CD4-positive, alpha-beta T cell treated with Interleukin-15 for 4 hours (primary cell): ENCODE data around the gene HMCN2.

ENCODE experiments used
- DNase-seq: peaks from one replicate; pipeline ENCODE4 v3.0.0-alpha.2; 2020; ENCODE audit warnings: low spot score

The HMCN2 gene

DNA sequence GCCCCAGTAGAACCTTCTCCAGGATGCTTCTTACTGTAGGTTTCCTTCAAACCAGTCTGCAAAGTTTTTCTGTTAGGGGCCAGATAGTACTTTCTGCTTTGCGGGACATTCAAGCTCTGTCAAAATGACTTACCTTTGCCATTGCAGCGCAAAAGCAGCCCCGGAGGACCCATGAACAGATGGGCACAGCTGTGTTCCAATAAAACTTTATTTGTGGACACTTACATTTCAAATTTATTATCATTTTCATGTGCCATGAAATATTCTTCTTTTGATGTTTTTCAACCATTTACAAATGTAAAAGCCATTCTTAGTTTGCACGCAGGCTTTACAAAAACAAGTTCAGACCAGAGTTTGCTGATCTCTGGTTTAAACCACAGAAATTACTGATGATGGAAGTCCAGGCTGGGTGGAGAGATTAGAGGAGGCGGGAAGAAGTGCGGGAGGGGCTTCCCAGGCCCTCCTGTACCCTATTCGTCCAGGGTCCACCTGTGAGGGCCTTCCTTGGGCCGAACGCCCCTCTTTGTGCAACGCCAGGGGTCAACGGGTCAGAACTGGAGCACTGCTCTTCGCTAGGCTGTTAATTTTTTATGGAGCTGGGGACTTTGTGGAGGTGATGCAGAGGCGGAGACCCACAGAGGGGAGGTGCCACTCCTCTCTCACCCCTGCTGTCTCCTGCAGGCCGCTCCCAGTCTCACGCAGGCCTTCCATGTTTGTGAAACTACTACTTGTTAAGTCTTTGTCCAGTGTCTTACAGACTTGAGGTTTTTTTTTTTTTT is 171.6 kb downstream of the HMCN2 start:
- DNase-seq, result no peak

DNA sequence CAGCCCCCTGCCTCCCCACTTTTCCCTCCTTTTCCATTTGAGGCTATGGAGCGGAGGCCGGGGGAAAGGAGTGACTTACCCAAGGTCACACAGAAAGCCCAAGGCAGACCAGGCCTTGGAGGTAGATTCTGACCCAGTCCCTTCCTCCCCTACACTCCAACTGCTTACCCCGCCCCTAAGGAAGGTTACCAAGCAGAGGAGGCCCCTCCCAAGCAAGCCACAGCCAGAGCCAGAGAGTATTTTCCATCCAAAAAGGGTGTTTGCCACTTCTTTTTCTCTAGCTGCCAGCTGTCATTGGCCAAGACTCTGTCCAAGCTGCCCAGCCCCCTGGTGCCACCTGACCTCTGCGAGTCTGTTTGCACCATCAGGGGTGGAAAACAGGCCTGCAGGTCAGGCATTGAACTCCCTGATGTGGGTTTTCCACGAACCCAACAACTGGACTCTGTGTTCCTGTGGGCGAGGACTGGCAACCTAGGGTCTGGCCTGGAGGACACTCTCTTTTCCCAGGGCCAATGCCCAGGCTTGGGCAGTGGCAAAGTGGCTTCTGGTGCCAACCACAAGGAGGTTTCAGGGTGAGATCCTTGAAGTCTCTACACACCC is 172.9 kb downstream of the HMCN2 start:
- DNase-seq, result no peak

DNA sequence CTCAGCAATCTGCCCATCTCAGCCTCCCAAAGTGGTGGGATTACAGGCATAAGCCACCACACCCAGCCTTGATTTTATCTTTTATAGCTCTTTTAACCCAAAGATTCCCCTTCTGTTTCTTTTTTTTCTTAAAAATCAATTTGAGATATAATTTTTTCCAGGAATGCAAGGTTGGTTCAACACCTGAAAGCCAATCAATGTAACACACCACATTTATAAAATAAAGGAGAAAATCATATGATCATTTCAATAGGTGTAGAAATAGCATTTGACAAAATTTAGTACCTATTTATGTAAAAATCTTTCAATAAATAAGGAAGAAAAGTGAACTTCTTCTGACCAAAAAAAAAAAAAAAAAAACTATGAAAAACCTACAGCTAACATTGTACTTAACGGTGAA is 175.5 kb downstream of the HMCN2 start:
- DNase-seq, result no peak

GRCh38 chr9:130442746-130443455 is 177.3 kb downstream of the HMCN2 start:
- no peak for DNase-seq

GRCh38 chr9:130443456-130443801 is 177.9 kb downstream of the HMCN2 start:
- DNase-seq, result no peak

DNA sequence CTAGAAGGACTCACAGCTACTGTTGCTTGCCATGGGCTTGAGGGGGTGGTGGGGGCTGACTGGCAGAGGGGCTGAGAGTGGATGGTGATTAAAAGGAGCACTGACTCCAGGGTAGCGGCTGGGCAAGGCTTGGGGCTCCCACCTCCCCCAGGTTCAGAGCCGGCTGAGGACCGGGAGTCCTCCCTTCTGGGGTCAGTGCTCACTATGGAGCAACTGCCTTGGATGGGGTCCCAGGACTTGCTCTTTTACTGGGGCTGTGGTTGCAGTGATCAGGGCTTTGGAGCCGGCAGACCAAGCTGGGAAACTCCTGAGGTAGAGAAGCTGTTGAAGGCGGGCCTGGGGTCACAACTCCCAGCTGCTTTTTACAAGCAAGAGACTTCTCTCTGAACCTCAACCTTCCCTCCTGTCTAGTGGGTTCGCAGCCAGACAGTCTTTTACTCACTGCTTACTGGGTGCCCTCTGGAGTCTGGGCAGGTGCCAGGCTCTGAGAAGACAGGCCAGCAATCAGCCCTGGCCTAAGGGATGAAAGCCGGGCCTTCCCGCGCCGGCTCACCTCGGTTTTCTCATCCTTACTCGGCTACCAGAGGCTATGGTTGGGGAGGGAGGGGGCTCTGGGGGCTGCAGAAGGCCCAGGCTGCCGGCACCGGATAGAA is 178.4 kb downstream of the HMCN2 start:
- no peak for DNase-seq

DNA sequence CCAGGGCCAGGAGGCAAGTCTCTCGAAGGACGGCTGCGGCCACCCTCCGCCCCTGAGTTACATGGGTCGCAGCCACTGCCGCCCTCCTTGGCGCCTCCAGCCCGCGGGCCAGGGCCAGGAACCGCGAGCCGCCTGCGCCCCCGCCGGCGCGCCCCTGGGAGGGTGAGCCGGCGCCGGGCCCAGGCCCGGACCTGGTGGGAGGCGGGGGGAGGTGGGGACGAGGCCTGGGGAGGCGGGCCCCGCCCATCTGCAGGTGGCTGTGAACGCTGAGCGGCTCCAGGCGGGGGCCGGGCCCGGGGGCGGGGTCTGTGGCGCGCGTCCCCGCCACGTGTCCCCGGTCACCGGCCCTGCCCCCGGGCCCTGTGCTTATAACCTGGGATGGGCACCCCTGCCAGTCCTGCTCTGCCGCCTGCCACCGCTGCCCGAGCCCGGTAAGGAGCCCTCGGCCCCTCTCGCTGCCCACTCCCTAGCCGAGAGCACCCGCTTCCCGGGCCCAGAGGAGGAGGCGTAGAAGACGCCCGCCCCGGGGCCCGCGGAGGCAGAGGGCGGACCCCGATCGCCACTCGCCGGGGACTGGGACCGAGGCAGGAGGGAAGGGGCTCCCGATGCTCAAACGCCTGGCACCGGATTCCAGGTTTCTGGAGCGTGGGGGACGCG is 179.1 kb downstream of the HMCN2 start, which contains the start of gene ASS1:
TSS of gene ASS1 (plus strand) at position 397 of the 657 bp plus-strand sequence. CDS start 7,268 bp downstream, outside the sequence.
- no peak for DNase-seq

GRCh38 chr9:130445268-130445983 is 179.9 kb downstream of the HMCN2 start:
- DNase-seq, result no peak

GRCh38 chr9:130446101-130446861 is 180.7 kb downstream of the HMCN2 start:
- no peak for DNase-seq

DNA sequence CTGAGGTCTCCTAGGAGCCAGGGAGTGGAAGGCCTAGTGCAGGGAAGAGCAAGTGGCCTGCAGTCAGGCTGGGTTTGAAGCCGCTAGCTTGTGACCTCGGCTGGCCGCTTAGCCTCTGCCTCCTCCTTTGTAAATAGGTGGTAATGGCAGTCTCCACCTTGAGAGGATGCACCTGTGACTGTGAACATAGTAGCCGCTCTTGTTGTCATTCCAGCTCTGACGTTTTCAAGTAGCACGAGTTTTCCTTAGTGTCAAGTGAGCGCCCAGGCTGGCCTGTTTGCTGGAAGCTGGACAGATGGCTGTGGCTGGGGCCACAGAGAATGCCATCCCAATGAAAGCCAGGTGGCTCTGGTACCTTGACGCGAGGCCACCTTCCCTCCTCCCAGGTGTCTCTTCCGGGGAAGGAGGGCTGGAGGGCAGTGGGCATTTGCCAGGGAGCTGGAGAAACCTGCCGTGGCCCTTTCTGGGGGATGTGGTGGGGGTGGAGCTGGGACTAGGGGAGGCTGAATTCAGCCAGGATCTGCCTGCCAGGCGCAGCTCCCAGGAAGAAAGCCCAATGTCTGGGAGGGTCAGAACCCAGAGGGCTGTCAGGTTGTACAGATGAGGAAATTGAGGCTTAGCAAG is 181.7 kb downstream of the HMCN2 start:
- DNase-seq, result no peak

GRCh38 chr9:130448035-130448624 is 182.6 kb downstream of the HMCN2 start:
- DNase-seq, result no peak

GRCh38 chr9:130448771-130449603 is 183.4 kb downstream of the HMCN2 start:
- DNase-seq, result no peak

GRCh38 chr9:130450344-130451003 is 184.9 kb downstream of the HMCN2 start:
- no peak for DNase-seq

GRCh38 chr9:130451004-130451390 is 185.4 kb downstream of the HMCN2 start:
- no peak for DNase-seq

DNA sequence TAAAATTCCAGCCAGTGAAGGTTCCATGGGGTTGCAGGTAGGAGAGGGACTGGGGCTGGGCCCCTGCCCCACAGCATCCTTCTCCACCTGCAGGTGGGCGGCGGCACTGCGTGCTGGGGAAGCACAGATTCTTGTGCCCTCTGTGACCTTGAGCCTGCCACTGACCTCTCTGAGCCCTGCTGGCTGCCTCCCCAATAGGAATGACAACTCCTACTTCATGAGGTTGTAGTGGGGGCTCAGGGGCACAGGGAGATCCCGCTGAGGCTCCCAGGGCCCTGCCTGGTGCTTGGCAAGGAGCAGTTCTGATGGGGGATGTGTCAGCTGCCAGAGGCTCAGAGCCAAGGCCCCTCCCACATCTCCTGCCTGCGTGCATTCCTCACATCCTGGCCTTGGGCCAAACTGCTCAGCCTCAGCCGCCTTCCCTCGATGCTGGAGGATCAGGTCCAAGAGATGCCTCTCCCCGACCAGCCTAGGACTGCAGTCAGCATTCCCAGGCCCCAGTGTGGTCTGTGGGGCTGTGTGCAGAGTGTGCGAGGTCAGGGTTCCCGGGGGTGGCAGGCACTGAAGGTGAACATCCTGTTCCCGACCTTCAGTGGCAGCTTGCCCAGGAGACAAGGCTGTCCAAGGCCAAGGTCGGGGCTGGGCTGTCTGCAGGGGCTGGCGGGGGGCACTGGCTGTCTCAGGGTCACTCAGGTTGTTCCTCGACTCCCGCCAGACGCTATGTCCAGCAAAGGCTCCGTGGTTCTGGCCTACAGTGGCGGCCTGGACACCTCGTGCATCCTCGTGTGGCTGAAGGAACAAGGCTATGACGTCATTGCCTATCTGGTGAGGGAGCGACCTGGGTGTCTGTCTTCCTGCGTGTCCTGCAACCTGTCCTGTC is 186.2 kb downstream of the HMCN2 start:
- DNase-seq, result no peak

DNA sequence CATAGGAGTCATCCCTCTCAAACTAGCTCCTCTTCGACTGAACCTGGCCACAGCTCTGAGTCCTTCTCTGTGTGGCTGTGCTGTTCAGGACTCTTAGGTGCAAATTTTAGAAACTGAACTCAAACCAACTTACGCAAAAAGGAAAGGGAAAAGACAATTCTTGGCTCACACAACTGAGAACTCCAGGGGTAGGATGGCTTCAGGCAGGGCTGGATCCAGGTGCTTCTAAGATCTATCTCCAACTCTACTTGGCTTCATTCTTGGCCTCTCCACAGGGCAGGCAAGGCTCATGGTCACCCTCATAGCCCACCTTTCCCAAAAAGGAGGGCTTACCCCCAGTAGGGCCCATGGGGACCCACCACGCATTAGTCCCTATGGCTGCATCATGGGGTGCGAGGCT is 187.3 kb downstream of the HMCN2 start:
- no peak for DNase-seq

- DNase-seq, result no peak
Observed at GRCh38 chr9:130453487-130453886, 187.9 kb downstream of the HMCN2 start.
